ENCODE results near the gene UBTD1.

The UBTD1 gene

GRCh38 chr10:97618733-97619132 is 120.0 kb downstream of the UBTD1 start:
- no peak overlapping the region for H3K4me3 ChIP-seq (ENCODE audit: control insufficient read depth, low read depth, low read length)
- TF ChIP-seq CTCF (IDR thresholded peaks at IDR 0.05; ENCODE audit: control insufficient read depth, insufficient read depth, low read depth, low read length, missing control alignments): no peak
- DNase-seq (ENCODE audit: low read depth): no peak
